ENCODE data around the gene BPIFB2.

DNA sequence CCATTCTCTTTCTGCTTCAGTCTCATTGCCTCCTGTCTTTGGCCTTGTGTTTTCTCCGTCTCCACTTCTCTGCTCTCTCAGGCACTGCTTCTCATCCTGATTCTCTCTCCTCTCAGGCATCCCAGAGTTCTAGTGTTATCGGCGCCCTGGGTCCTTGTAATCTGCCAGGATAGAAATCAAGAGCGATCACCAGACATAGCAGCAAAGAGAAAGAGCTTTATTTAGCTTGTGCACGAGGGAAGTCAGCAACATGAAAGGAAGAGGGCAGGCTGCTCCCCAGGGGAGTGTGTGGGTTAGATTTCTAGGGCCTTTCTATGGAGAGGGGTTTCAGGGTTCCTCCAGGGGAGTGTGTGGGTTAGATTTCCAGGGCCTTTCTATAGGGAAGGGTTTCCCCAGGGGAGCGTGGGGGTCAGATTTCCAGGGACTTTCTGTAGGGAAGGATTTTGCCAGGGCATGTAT lies 35.8 kb upstream of the BPIFB2 start:
- TF ChIP-seq CREB1 (IDR thresholded peaks at IDR 0.05; ENCODE audit: low read depth) = no peak
- no peak for TF ChIP-seq RAD21 (IDR thresholded peaks at IDR 0.05; ENCODE audit: low read depth)
- TF ChIP-seq TAF1 (IDR thresholded peaks at IDR 0.05; ENCODE audit: low read depth) = no peak
- TF ChIP-seq CEBPB (IDR thresholded peaks at IDR 0.05) = no peak
- TF ChIP-seq REST (IDR thresholded peaks at IDR 0.05; ENCODE audit: low read depth) = no peak

Data from Ishikawa (cell line).